NCI-H2107 (cell line): ENCODE results near the gene SOD3.

ENCODE experiments used
- DNase-seq: peaks from one replicate; lab custom pipeline; 2025; lab: John Stamatoyannopoulos, UW

SOD3 gene

DNA sequence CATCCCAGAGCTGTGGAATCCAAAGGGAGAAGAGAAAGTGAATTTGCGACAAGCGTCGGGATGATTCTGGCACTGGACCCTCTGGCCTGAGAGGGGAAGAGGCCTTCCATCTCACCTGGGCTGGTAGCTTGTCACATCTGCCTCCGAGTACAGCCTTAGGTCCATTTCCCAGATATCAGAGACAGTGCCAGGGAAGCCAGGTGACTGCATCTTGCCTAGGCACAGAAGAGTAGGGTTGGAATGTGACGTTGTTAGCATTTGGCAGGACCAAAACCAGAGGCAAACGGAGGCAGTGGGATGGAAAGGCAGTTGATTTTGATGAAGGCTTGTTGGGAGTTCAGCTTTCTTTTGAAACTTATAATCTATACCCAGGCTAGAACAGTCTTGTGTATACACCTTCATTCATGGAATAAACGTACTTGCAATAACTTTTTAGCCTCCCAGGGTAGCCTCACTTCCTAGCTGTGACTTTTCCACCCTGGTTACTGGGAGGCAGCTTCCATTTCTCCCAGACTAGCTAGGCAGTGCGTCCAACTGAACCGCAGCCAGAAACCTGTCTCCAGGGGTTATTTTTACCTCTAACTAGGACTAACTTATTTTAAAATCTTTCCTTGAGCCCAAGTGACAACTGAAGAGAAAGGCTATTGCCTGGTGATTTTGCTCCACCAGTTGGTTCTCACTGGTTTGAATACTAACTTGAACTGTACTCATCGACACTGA is 5.9 kb downstream of the SOD3 start:
- no peak for DNase-seq

DNA sequence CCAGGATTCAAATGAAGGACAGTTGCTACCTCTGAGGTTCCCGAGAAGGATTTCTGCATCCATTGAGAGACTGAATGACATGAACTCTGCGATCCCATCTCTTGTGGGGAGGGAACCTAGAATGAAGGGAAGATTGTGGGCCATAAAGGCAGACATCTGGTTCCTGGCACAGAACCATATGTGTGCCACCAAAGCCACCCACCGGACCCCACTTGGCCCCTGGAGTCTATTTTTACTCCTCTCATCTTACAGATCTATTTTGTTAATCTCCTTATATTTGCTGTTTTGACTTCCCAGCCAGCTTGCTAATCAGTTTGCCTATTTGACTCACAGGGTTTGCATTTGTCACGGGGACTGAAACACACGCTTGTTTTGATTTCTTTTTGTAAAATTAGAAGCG is 7.3 kb downstream of the SOD3 start:
- no peak for DNase-seq

DNA sequence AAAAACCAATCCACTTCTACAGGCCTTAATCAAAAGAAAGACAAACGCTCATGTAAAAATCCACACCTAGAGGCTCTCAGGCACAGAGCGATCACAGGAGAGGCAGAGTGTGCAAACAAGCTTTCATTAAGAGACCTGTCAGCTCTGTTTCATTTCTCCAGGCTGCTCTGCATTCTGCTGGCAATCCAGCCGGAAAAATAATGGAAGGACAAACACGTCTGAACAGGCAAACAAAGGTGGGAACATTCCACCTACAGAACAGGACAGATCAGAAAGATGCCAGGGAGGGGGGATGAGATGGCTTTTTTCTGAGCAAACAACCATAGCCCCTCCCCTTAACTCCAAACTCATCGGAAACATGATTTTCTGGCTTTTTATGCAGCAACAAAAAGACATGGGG is 9.7 kb downstream of the SOD3 start:
- no peak for DNase-seq

DNA sequence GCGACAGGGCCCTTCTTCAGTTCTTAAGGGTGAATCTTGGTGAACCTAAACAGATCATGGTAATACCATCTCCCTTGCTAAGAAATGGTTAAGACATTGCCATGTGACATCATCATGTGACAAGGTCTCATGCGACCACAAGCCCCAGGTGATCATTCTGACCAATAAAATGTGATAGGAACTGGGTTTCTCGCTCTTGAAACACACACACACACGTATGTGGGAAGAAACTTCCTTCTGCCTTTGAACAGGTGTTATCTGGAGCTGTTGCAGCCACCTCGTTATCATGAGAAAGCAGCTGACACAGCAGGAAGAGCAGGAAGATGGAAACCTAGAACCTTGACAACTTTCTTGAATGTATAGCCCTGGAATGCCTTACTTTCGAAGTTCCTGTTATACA is 10.2 kb downstream of the SOD3 start:
- DNase-seq: no peak

DNA sequence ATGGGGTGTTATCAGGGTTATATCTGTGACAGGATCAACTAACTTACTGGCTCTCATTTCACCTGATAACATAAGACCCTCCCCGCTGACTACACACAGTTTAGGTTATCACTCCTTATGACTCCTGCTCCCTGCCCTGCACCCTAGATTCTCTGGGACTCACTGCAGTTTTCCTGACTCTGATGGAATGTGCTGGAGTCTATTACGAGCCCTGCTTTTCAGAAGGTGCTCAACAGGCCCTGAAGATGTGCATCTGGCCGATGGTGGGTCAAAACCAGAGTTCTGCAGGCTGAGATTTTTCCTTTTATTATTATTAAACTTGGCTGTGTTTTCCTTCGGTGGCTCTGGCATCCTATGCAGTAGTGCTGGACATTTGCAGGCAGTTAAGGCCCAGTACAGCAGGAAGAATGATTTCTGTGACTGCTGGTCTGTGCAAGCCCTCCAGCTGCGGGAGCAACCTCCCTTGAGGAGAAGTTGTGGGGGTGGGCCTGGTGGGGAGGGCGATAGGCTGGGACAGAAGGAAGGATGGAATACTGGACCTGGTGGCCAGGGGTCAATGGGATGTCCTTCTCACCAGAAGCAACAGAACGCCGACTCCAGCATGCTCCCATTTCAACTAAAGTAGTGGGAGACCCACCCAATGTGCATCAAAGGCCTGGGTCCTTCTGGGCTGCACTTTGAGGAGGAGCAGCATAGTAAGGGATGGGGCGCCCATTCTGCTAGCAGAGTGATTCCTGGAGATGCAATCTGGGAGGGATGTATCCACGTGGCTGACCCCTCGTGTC is 11.0 kb downstream of the SOD3 start:
- no peak for DNase-seq

DNA sequence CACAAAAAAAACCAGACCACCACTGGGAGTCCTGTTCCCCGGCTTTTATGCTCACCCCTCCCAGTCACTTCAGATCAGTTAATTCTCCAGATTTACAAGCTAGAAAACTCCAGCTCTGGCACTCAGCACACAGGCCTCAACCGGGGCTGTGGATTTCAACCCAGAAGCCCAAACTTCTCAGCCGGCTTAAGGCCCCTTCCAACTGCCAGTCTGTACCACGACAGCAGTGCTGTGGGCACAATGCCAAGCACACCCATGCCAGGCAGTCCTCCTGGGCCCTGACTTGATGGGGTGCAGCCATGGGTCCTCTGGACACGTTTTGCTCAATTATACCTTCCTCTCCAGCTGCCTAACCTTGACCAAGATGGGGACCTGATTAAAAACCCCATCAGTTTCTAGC is 12.2 kb downstream of the SOD3 start:
- no peak for DNase-seq

DNA sequence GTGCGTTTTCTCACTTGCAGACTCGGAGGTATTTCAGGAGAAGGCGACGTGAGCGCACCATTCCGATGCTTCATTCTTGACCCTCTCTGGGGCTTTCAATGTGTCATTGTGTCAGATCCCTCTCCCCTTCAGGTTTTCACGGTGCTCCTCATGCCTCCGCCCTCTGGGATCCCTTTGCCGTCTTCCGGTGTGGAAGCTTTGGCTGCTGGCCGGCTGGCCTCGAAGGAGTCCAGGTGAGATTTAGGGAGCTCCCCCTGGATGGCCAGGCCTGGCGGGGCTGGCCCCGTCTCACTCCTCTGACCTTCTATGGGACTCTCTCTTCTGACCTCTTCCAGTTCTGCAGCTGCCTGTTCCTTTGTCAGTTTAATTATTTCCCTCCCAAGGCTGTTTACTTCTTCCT is 12.9 kb downstream of the SOD3 start:
- no peak for DNase-seq

DNA sequence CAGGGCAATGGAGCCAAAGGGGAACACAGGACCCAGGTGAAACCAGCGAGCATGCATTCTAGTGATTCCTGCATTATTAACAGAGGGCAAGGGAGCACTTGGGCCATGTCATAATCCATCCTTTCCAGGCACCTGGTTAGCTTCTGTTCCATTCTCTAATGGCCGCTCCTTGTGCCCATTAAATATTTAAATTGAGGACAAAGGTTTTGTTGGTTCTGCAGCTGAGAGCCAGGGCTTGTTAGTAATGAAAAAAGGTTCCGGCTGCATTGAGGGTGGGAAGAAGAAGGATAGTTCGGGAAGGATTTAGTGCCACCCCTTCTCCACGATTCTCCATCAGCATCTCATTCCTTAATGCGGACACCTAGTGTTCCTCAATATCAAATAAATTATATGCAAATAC is 13.6 kb downstream of the SOD3 start:
- no peak for DNase-seq

DNA sequence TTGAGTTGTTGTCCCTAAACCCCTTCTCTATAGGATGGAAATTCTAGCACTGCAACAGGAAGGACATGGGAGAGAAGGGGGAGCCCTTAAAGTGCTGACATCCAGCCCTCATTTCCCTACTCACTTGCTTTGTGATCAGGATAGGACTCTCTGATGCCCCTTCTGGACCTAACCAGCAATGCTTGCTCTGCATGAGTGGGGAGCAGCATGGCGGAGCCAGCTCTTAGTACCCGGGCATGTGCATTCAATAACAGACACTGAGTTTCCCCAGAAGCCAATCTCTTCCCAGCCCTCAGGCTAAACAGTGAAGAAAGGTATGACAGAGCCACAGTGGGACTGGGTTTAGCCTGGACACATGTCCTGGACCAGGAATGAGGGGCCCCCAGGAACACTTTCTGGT is 14.0 kb downstream of the SOD3 start:
- no peak for DNase-seq

DNA sequence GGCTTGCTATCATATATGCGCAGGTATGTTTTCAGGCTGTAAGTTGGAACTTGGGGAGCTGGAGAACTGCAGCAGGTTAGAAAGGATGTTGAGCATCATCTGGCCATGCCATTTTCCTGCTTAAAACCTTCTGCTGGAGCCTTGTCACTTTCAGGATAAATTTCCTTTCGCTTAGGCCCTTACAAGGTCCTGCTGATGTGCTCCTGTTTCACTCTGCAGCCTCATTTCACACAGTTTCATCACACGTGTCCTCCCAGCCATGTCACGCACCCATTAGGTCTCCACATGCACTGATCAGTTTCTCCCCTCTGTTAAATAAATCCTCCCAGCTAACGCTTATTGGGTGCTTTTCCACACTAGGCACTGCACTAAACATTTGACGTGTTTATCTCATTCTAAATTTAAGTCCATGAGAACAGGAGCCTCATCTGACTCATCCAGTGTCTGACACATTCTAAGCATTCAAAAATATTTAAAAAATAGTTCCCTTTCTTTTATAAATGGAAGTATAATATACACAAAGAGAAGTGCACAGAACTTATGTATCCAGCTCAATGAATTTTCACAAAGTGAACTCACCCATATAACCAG is 14.5 kb downstream of the SOD3 start:
- DNase-seq: no peak

DNA sequence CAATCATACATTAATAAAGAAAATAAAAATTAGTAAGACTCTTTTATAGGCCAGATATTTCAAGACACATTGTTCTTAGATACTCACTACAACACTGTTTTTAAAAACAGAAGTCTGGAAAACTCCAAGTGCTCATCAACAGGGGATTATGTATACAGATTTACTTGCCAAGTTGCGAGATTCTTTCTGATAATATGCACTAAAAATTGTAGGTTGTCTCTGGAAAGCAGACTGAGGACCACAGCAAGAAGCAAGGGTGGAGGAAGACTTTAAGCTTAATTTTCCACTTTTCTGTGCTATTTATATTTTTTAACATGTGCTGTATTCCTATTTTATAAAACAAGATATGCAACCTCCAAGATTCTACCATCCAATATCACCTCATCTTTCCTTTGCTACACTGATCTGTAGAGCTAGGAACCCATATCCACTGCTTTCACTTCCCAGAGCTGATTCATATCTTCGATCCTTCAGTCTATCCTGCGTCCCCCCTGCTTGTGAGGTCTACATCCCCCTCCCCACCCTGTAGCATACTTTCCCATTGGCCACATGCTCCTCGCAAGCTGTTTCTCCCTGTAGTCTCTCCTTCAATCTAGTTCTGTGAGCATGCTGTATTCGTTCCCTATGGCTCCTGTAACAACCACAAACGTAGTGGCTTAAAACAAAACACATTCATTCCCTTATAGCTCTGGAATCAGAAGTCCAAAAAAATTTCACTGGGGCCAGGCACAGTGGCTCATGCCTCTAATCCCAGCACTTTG is 15.7 kb downstream of the SOD3 start:
- DNase-seq: no peak

DNA sequence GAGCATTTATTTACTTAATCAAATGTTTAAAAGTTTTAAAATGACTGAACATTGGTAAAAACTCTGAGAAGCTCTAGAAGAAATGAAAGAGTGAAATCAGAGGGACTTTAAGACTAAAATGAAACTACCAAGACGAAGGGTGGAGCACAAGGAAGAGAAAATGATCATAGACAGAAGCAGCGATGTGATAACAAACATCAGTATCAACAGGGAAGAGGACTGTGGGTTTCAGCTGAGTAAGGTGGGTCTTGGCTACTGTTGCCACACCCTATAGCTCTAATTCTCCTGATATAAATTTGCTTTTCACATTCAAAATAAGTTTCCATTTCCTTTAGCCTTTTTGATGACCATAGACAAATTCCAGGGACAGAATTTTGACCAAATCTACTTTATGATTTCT is 18.4 kb downstream of the SOD3 start:
- no peak for DNase-seq

DNA sequence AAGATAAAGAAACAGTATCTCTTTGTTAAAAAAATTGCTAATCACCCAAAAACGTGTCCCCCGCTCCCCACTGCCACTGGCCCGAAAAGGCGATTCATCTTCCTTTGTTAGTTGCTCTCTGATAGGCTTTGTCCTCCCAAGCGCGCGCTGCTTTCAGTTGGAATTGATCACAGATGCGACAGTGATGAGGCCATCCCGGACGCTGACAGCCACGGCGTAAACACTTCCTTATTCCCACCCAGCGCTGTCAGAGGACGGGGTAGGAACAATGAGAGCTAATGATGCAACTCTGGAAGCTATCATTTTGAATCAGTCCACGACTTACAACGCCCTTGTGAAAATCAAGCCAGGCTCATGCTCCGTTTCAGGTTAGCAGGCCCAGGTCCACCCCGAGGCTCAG is 21.4 kb downstream of the SOD3 start:
- DNase-seq: no peak

DNA sequence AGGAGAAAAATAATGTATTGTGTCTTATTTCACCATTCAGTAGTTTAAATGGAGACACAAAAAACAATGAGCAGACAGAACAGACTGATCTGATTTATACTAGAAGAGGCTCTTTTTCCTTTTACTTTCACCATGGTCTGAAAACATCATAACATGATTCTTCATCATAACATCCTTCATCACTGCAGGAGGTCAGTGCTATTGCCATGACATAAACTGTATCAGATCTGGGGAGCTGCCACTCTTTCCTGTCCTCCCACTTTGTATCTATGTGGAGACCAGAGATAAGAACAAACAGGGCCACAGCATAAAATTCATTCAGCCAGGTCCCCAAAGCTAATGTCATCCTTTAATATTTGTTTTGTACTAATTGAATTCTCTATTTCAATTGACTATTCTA is 25.2 kb downstream of the SOD3 start:
- DNase-seq: no peak

DNA sequence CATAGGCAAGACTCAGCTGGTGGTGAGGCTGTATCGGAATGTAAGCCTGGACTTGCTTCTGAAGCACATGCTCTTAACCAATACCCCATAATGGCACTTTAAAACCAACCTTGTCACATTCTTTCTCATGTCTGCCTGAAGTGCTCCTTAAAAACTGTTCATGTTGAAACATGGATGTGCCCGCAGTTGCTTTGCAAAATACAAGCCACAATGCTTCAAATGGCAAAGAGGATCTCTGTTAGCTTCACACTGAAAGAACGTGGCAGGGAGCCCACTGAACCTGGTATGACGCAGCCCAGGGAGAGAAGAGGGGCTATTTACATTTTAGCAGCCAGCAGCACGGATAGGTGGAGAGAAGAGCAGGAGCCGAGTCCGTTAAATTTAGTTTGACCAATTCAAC is 29.3 kb downstream of the SOD3 start:
- DNase-seq: no peak

DNA sequence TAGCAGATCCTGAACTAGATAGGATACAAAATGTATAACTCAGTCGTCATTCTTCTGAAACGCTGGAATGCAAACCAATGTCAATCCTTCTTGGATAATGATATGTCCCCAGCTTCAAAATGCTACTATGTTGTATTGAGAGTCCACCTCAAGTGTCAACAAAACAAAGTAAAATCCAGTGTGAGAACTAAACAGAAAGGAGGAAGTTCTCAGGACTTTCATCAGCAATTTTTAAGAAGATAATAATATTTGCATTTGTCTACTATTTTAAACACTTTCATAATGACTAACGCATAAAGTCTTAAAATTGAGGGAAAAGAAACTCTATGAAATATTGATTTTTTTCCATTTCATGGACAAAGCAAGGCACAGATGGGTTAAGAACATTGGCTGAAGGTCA is 36.3 kb downstream of the SOD3 start:
- DNase-seq: no peak

DNA sequence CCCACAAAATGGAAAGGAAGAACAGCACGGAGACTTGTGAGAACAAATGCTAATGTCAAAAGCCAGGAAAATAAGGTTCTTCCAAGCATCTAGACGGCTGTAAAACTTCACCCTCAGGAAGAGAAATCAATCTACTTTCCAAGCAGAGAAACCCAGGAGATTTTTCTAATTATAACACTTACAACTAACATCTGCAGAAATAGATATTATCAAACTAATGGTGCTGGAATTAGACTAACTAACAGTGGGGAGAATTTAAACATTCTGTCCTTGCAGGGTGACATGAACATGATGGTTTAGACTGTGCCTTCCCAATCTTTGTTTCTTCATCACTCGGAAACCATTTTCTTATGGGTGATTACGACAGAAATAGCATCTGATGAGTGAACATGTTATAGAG is 40.3 kb downstream of the SOD3 start:
- DNase-seq: no peak

DNA sequence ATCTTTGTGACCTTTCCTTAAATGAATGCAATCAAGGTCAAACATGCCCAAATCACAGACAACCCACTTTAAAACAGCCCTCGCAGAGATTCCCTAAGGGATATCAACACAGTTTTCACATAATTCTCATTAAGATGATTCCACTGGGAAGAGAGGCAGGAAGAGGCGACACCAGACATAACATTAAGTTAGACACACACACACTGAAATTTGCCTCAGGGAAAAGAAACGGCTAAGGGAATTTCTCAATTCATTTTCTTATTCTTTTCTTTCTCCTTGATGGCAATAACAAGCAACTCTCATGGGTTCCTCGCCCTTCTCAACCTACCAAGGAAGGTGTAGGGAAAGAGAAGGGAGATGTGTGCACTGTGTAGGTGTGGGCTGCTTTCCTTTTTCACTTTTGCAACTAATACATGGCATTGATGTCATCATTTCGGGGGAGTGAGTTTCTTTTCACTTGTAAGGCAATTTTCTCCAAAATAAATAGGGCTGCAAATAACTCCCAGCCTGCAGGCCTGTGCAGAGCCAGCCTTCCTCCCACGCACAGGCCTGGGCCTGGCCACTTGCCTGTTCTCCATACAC is 41.4 kb downstream of the SOD3 start:
- DNase-seq: no peak

DNA sequence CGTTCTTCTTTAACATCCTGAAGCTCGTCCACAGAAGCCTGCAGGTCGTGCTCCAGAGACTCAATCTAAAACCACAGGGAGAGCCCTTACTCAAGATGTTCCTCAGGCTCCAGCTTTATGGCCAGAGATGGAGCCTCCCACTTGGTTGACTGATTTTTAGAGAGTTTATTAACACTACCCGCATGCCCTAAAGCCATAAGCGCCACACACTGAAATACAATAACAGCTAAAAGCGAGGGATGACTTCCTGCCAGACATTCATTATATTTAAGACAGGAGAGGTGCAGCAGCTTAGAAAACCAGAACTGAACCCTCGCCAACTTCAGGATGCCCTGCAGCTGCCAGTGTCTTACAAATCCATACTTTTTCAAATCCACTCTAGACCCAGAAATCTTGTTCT is 42.0 kb downstream of the SOD3 start:
- no peak for DNase-seq

DNA sequence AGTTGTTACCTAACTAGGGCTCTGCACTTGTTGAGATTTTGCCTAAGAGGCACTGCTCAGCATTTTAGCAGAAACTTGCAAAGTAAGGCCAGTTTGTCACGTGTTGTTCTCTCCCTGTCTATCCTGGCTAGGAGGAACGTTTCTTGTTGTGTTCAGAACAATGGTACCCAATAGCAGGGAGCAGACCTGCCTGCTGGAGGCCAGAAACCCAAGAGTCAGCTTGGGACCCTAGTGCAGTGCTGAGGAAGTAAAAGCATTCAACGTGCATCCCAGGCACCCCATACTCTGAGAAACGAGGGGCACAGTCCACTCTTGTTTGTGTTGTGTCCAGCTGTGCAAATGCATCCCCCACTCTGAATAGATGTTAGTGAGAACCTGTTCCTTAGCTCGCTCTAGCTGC is 42.4 kb downstream of the SOD3 start:
- no peak for DNase-seq

DNA sequence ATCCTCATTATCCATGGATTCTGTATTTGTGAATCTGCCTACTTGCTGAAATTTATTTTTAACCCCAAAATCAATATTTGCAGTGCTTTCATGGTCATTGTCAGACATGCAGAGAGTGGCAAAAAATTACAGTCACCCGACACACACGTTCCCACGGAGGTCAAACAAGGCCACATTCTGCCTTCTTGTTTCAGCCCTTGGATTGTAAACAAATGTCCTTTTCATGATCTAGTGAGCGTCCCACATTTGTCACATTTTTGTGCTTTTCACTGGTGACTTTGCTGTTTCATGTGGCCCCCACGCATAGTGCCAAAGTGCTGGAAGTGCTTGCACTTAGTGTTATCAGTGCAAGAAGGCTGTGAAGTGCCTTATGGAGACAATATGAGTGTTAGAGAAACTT is 45.0 kb downstream of the SOD3 start:
- DNase-seq: no peak

DNA sequence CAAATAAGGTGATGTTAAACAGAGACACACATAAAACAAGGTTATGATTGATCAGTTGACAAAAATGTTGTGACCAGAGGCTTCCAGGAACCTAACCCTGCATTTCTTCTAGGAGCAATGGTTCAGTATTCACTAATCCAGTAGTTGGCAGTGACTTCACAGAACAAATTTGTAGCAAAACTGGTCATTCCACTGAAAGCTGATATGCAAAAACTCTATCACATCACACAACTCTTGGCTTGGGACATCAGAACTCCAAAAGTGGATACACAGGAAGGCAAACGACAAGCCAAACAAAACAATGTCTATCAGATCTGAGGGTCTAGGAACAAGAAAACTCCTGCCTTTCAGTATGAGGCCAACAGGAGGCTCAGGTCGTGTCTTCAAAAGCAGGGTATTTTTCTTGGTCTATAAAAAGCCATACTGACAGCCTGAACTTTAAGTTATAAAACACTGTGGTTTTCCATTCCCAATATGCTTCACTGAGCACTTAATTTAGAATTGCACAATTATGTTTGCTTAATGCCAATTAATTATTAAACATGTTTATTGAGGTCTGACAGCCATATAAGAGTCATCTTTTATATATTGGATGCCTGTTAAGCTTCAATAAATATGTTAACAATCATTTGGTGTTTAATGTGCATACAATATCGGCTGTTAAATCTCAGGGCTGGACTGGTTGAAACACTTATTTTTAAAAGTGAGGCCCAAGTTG is 45.6 kb downstream of the SOD3 start:
- DNase-seq: no peak
